OCI-LY7 (cell line): ENCODE data around the gene ABCC4.

ENCODE experiments used
- EZH2phosphoT487 ChIP-seq: fragments of 200-600 bp; sonication (generic); IDR thresholded peaks from 2 replicates; pipeline ENCODE4 v1.6.1; 2018; ENCODE audit warnings: low read depth, borderline replicate concordance, mild to moderate bottlenecking, mixed run types, antibody characterized with exemption, low read length, moderate library complexity, mixed read lengths
- TF ChIP-seq, protein P1 (sequence below): fragments of 200-600 bp; sonication (generic); conservative IDR thresholded peaks from 2 replicates; pipeline ENCODE4 v1.5.1; 2014; ENCODE audit warnings: mild to moderate bottlenecking, antibody characterized with exemption, low read length, moderate library complexity, mixed read lengths

DNA sequence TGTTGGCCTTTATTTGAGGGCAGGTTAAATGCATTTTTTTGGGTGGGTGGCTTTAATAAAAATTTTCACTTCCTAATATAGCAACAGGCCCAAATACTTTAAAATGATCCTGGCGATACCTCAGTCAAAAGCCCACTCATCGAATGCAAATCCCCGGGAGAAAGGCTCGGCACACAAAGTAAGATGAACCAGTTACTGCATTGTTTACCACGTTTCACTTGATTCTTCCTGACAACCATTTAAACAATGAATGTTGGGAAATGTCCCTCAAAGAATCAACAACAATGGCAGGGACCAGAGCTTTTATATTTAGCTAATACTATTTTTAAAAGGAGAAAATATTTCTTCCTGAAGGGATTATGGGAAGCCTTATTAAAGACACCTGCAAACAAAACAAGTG is 187.7 kb downstream of the ABCC4 start:
- TF ChIP-seq EZH2phosphoT487 = no peak
- TF ChIP-seq, protein P1, sequence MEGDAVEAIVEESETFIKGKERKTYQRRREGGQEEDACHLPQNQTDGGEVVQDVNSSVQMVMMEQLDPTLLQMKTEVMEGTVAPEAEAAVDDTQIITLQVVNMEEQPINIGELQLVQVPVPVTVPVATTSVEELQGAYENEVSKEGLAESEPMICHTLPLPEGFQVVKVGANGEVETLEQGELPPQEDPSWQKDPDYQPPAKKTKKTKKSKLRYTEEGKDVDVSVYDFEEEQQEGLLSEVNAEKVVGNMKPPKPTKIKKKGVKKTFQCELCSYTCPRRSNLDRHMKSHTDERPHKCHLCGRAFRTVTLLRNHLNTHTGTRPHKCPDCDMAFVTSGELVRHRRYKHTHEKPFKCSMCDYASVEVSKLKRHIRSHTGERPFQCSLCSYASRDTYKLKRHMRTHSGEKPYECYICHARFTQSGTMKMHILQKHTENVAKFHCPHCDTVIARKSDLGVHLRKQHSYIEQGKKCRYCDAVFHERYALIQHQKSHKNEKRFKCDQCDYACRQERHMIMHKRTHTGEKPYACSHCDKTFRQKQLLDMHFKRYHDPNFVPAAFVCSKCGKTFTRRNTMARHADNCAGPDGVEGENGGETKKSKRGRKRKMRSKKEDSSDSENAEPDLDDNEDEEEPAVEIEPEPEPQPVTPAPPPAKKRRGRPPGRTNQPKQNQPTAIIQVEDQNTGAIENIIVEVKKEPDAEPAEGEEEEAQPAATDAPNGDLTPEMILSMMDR = no peak
